ENCODE data around the gene ATP9B.
A peak's percentile ranks its signal among the peaks of the same experiment; 100 is the strongest.
"Not testable (repeated sequence)": the region's sequence is repeated elsewhere in the genome, so short reads cannot be mapped to it uniquely, and the experiment has no call there.

Gene ATP9B

GRCh38 chr18:79252904-79253633 lies 183.9 kb downstream of the ATP9B start:
- intact Hi-C loops (cut with DNase I): no loop called here
- peak in 2 of 42 donors; percentile 37 to 39 for DNase-seq

- intact Hi-C loops (cut with DNase I): no loop called here
- peak in 24 of 42 donors; percentile 31 to 71 (median 54) for DNase-seq
Observed at GRCh38 chr18:79257480-79257879, 188.3 kb downstream of the ATP9B start.

GRCh38 chr18:79258447-79258846 lies 189.3 kb downstream of the ATP9B start:
- intact Hi-C loops (cut with DNase I): no loop called here

GRCh38 chr18:79259218-79259617 lies 190.0 kb downstream of the ATP9B start:
- DNase-seq: no peak
- intact Hi-C loops (cut with DNase I): no loop called here

More at GRCh38 chr18:79258447-79258846, 189.3 kb downstream of the ATP9B start:
- peak in 2 of 42 donors; percentile 24 to 34 for DNase-seq

- DNase-seq: no peak
- intact Hi-C loops (cut with DNase I): no loop called here
Observed at GRCh38 chr18:79260023-79260422, 190.8 kb downstream of the ATP9B start.

GRCh38 chr18:79260510-79260909 lies 191.3 kb downstream of the ATP9B start:
- DNase-seq: peak in 1 of 42 donors; percentile 23
- intact Hi-C loops (cut with DNase I): no loop called here

GRCh38 chr18:79265068-79265467 lies 195.9 kb downstream of the ATP9B start:
- intact Hi-C loops (cut with DNase I); DNase-seq: not testable (repeated sequence)

GRCh38 chr18:79271812-79272211 lies 202.6 kb downstream of the ATP9B start:
- DNase-seq; intact Hi-C loops (cut with DNase I): not testable (repeated sequence)

GRCh38 chr18:79272916-79273315 lies 203.7 kb downstream of the ATP9B start:
- peak in 1 of 42 donors; percentile 5 for DNase-seq
- intact Hi-C loops (cut with DNase I): no loop called here

GRCh38 chr18:79274823-79275222 lies 205.6 kb downstream of the ATP9B start:
- DNase-seq: peak in 1 of 42 donors; percentile 22
- intact Hi-C loops (cut with DNase I): no loop called here

- peak in 1 of 42 donors; percentile 28 for DNase-seq
- intact Hi-C loops (cut with DNase I): no loop called here
Observed at GRCh38 chr18:79275461-79275860, 206.3 kb downstream of the ATP9B start.

- DNase-seq: no peak
- intact Hi-C loops (cut with DNase I): no loop called here
Observed at GRCh38 chr18:79275992-79276391, 206.8 kb downstream of the ATP9B start.

GRCh38 chr18:79278896-79279295 lies 209.7 kb downstream of the ATP9B start:
- intact Hi-C loops (cut with DNase I): no loop called here
- peak in 1 of 42 donors; percentile 30 for DNase-seq

GRCh38 chr18:79283131-79283810 lies 214.1 kb downstream of the ATP9B start:
- intact Hi-C loops (cut with DNase I): no loop called here
- DNase-seq: peak in 1 of 42 donors; percentile 20

GRCh38 chr18:79283929-79284328 lies 214.7 kb downstream of the ATP9B start:
- DNase-seq: no peak
- intact Hi-C loops (cut with DNase I): no loop called here

- DNase-seq; intact Hi-C loops (cut with DNase I): not testable (repeated sequence)
Observed at GRCh38 chr18:79285191-79285590, 216.0 kb downstream of the ATP9B start.

- intact Hi-C loops (cut with DNase I); DNase-seq: not testable (repeated sequence)
Observed at GRCh38 chr18:79290409-79290808, 221.2 kb downstream of the ATP9B start.

GRCh38 chr18:79290876-79291275 lies 221.7 kb downstream of the ATP9B start:
- no peak for DNase-seq
- intact Hi-C loops (cut with DNase I): no loop called here

GRCh38 chr18:79294235-79294634 lies 225.0 kb downstream of the ATP9B start:
- intact Hi-C loops (cut with DNase I): no loop called here
- peak in 5 of 42 donors; percentile 10 to 34 (median 27) for DNase-seq

GRCh38 chr18:79299272-79299671 lies 230.1 kb downstream of the ATP9B start:
- intact Hi-C loops (cut with DNase I): no loop called here
- no peak for DNase-seq

Data from head of caudate nucleus (tissue), 42 donors.